ENCODE data around the gene NDE1.
"Not testable (repeated sequence)": the region's sequence is repeated elsewhere in the genome, so short reads cannot be mapped to it uniquely, and the experiment has no call there.

The NDE1 gene

DNA sequence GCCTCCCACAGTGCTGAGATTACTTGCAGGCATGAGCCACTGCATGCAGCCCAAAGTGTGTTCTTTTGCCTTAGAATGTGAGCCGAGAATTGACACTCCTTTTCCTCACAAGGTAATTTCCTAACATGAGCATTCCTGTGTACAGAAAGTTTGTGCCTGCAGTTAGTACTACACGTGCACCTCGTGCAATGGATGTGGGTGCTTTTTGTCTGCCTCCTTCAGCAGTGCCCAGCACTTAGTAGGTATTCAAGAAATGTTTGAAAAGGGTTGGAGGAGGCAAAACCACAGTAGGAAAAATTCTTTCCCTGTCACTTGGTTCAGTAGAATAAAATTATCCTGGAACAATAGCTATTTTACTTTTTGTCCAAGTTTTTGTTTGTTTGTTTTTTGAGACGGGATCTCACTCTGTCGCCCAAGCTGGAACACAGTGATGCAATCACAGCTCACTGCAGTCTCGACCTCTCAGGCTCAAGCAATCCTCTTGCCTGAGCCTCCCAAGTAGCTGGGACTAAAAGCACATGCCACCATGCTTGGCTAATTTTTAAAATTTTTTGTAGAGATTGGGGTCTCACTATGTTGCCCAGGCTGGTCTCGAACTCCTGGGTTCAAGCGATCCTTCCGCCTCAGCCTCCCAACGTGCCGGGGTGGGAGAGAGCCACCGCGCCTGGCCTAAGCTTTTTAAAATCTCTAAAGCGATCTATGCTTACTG lies 2.4 kb downstream of the NDE1 start:
- DNase-seq, result no peak

DNA sequence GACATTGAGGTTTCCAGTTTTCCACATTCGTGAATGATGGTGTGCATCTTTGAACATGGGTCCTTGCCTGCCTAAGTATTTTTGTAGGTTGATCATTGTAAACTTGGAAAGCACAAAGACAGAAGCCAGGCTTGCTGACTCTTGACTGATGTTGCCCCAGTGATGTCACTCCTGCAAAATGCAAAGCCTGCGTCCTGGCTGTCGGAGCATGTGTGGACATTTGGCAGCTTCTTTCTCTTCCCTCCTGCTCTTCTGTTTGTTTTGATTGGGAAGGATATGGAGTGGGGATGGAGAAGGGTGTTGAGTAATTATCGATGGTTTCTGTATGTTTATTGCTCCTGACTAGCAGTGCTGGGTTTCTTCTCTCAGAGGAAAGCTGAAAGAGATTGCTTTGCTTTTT lies 3.2 kb downstream of the NDE1 start:
- no peak for DNase-seq

DNA sequence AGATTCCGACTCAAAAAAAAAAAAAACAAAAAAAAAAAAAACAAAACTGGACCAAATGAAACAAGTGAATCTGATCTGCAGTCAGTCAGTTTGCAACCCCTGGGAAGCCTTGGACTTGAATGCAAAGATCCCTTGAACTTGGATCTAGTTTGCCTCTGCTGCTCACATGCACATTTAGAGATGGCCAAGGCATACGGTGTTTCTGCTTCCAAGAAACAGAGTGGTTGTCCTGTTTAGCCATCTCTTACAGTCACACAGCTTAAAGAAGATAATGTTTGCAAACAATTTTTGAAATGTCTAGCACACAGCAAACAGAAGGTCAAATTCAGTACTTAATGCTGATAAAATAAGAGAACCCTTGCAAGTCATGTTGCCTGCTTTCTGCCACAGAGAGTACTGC lies 4.5 kb downstream of the NDE1 start:
- DNase-seq, result no peak

DNA sequence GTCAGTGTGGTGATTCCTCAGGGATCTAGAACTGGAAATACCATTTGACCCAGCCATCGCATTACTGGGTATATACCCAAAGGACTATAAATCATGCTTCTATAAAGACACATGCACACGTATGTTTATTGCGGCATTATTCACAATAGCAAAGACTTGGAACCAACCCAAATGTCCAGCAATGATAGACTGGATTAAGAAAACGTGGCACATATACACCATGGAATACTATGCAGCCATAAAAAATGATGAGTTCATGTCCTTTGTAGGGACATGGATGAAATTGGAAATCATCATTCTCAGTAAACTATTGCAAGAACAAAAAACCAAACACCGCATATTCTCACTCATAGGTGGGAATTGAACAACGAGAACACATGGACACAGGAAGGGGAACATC lies 5.5 kb downstream of the NDE1 start:
- not testable (repeated sequence) for DNase-seq

DNA sequence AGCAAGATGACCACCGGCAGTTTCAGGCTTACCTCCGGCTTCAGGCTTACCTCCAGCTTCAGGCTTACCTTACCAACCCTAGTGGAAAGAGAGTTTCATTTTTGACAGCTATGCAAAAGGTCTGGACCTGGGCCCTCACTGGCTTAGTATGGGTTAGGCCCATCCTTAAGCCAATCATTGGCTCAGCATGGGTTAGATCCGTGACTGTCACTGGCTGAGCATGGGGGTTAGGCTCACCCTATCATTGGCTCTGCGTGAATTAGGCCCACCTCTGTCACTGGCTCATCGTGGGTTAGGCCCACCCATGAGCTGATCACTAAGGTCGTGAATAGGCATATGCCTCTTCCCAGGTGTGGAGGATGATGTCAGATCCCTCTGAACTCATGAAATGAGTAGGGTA lies 8.1 kb downstream of the NDE1 start:
- no peak for DNase-seq

DNA sequence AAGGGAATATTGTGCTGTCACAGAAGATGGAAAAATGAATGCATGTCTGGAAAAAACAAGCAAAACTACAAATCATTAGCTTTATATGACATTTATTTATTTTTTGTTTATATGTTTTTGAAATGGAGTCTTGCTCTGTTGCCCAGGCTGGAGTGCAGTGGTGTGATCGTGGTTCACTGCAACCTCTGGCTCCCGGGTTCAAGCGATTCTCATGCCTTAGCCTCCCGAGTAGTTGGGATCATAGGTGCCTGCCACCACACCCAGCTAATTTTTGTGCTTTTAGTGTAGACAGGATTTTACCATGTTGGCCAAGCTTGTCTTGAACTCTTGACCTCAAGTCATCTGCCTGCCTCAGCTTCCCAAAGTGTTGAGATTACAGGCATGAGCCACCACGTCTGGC lies 8.5 kb downstream of the NDE1 start:
- no peak for DNase-seq

DNA sequence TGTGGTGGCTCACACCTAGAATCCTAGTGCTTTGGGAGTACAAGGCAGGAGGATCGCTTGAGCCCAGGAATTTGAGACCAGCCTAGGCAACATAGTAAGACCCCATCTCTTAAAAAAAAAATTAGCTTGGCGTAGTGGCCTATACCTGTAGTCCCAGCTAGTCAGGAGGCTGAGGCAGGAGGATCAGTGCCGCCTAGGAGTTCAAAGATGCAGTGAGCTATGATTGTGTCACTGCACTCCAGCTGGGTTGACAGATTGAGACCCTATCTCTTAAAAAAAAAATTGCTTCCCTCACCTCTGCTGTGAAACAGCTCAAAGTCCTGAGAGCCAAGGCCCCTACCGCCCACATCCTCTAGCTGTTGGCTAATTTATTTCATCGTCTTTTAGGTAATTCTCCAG lies 10.2 kb downstream of the NDE1 start:
- no peak for DNase-seq

DNA sequence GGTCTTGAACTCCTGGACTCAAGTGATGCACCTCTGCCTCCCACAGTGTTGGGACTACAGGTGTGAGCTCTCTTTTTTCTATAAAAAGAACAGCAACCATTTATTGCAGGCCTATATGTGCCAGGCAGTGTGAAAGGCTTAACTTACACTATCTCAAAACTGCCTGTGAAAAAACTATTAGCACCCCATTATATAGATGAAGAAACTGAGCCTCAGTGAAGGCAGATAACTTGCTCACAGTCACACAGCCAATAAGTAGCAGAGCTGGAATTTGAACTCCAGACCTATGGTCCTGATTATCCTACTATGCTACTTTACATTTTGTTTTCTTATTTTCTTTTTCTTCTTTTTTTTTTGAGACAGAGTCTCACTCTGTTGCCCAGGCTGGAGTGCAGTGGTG lies 15.1 kb downstream of the NDE1 start:
- no peak for DNase-seq

DNA sequence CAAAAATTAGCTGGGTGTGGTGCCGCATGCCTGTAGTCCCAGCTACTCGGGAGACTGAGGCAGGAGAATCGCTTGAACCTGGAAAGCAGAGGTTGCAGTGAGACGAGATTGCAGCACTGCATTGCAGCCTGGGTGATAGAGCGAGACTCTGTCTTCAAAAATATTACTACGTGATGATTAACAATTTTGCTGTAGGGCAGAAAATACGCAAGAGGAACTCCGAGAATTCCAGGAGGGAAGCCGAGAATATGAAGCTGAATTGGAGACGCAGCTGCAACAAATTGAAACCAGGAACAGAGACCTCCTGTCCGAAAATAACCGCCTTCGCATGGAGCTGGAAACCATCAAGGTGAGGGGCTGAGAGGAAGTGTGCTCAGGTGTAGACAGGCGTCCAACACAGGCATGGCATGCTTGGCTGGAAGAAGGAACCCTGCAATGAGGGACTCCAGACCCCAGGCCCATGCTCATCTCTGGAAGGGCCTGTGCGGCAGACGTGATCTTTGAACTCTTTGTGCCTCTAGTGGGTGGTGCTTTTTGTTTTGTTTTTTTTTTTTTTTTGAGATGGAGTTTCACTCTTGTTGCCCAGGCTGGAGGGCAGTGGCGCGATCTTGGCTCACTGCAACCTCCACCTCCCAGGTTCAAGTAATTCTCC lies 17.2 kb downstream of the NDE1 start:
- DNase-seq, result no peak

DNA sequence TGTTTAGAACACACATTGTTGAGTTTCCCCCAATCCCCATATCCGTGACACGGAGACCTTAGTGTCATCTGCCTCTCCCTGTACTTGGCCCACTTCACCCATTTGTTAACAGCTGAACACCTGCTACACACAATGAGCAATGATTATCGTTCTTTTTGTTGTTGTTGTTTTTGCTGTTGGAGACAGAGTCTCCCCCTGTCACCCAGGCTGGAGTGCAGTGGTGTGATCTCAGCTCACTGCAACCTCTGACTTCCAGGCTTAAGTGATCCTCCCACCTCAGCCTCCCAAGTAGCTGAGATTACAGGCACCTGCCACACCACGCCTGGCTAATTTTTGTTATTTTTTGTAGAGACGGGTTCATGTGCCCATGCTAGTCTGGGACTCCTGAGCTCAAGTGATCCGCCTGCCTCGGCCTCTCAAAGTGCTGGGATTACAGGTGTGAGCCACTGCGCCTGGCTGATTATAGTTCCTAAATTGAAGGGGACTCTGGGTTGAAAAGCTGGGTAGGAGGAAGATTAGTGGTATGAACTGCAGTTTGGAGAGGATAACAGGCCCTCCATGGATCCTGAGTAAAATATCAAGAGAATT lies 21.6 kb downstream of the NDE1 start:
- no peak for DNase-seq

DNA sequence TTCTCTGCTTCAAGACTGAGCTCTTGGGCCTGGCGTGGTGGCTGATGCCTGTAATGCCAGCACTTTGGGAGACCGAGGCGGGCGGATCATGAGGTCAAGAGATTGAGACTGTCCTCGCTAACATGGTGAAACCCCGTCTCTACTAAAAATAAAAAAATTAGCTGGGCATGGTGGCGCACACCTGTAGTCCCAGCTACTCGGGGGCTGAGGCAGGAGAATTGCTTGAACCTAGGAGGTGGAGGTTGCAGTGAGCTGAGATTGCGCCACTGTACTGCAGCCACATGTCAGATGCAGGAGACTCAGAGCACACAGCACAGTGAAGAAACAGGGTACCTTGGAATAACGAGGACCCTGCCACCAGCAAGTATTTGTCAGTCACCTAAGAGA lies 22.1 kb downstream of the NDE1 start:
- not testable (repeated sequence) for DNase-seq

DNA sequence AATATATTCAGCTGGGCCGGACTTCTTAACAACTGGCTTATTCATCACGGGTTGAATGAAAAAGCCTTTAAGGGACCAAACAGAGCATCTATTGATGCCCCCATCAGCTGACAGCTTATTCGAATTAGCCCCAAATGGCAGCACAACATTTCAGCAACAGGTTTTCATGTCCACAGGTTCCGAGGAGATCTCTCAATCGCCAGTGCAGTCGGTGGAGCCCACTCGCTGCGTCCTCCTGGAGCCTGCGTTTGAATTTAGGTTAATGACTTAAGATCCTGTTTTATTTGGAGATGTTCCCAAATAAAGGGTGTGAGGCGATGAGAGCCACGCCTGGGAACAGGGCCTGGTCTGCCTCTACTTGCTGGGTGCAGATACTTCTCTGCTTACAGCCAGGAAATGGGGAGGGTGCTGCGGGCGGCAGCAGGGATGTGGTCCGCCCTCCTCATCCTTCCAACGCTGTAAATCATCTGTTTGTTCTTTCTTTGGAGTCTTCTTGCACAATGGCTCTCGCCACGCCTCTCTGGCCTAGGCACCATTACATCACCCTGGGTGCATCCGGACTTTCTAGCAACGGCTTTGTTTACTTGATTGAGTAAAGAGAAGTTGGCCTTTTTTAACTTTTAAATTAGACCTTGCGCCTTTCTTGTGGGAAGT lies 22.6 kb downstream of the NDE1 start:
- DNase-seq, result peak; percentile 94 to 95

DNA sequence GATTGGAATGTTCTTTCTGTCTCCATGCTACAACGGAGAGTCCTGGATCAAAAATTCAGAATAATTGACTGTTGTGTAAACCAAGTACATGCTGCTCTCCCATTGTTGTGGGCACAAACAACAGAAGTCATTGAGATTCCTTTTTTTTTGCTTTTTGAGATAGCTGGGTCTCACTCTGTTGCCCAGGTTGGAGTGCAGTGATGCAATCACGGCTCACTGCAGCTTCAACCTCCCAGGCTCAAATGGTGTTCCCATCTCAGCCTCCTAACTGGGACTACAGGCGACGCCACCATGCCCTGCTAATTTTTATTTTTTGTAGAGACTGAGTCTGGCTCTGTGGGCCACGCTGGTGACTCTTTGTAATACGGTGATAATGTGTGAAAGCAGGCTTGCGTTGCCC lies 24.5 kb downstream of the NDE1 start:
- no peak for DNase-seq

DNA sequence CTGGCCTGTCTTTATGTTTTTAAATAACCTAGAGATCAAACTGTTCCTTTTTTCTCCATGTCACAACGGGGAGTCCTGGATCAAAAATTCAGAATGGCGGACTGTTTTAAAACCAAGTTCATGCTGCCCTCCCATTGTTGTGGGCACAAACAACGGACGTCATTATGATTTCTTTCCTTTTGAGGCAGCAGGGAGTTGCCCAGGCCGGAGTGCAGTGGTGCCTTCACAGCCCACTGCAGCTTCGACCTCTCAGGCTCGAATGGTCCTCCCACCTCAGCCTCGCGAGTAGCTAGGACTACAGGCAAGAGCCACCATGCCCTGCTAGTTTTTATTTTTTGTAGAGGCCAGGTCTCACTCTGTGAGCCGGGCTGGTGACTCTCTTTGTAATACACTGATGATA lies 26.5 kb downstream of the NDE1 start:
- DNase-seq, result no peak

DNA sequence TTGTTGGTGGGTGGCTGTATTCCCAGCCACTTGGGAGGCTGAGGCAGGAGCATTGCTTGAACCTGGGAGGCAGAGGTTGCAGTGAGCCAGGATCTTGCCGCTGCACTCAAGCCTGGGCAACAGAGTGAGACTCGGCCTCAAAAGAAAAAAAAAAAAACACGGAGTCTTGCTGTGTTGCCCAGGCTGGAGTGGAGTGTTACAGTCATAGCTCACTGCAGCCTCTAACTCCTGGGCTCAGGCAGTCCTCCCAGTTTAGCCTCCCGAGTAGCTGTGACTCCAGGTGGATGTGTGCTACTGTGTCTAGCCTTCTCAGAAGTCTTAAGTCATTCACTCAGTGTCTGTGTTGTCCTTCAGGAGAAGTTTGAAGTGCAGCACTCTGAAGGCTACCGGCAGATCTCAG lies 27.4 kb downstream of the NDE1 start:
- no peak for DNase-seq

DNA sequence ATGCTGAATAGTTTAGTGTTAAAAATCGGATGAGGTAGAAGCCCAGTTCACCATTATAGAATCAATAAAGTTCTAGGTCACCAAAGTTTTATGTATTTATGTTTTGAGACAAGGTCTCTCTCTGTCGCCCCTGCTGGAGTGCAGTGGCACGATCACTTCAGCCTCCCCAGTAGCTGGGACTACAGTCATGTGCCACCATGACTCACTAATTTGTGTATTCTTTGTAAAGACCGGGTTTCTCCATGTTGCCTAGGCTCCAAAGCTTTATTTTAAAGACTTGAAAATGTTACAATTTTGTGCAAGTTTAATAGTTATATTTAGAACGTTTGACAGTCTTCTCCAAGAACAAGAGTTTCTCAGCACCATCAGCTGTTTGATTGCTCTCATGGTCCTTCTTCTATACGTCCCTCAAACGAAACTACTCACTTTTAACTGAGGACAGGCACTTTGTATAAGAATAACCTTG lies 32.1 kb downstream of the NDE1 start:
- peak; percentile 84 to 90 for DNase-seq

DNA sequence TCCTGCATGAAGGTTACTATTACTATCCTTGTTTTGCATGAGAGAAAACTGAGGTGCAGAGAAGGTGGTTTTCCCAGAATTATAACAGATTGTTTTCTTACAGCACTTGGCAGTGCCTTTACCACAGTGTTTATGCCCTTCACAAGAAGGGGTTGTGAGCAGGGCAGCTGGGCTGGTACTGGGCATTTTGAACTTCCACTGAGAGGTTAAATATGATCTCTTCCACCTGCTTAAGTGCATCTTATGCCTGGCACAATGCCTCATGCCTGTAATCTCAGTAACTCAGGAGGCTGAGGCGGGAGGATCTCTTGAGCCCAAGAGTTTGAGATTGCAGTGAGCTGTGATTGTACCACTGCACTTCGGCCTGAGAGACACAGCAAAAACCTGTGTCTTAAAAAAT lies 36.2 kb downstream of the NDE1 start:
- no peak for DNase-seq

DNA sequence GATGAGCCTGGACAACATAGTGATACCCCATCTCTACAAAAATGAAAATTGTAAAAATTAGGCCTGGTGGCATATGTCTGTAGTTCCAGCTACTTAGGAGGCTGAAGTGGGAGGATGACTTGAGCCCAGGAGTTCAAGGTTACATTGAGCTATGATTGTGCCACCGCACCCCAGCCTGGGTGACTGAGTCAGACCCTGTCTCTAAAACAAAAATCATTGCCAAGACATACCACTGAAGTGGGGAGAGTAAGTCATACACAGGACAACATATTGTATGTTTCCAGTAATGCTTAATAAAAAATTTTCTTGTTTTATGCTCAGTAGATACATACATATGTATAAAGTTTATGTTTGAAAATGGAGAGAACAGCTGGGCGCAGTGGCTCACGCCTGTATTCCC lies 39.2 kb downstream of the NDE1 start:
- DNase-seq, result no peak

DNA sequence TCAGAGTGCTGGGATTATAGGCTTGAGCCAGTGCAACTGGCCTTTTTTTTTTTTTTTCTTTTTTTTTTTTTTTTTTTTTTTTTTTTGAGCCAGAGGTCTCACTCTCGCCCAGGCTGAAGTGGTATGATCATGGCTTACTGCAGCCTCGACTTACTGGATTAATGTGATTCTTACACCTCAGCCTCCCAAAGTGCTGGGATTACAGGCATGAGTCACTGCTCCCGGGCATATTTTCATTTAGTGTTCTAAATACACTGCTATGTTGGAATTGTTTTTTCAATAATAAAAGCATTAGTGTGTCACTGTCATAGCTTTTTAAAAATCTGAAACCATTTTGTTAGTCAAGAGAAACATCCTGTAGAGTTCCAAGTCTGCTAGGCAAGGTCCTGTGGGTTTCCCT lies 40.3 kb downstream of the NDE1 start:
- no peak for DNase-seq

DNA sequence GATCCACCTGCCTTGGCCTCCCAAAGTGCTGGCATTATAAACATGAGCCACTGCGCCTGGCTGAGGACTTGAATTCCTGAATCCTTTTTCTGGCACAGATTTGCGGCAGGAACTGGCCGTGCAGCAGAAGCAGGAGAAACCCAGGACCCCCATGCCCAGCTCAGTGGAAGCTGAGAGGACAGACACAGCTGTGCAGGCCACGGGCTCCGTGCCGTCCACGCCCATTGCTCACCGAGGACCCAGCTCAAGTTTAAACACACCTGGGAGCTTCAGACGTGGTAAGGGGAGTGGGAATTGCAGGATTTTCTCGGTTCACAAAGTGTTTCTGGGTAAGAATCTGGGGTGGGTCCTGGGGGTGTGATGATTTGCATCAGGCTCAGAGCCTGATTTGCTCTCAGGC lies 41.0 kb downstream of the NDE1 start:
- DNase-seq, result no peak

DNA sequence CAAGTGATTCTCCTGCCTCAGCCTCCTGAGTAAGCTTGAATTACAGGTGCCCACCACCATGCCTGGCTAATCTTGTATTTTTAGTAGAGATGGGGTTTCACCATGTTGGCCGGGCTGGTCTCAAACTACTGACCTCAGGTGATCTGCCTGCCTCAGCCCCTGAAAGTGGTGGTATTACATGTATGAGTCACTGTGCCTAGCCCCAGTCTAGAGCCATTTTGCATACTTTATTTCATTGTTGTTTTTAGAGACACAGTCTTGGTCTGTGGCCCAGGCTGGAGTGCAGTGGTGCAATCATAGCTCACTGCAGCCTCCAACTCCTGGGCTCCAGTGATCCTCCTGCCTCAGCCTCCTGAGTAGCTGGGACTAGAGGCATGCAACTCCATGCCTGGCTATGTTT lies 42.5 kb downstream of the NDE1 start:
- DNase-seq, result not testable (repeated sequence)

DNA sequence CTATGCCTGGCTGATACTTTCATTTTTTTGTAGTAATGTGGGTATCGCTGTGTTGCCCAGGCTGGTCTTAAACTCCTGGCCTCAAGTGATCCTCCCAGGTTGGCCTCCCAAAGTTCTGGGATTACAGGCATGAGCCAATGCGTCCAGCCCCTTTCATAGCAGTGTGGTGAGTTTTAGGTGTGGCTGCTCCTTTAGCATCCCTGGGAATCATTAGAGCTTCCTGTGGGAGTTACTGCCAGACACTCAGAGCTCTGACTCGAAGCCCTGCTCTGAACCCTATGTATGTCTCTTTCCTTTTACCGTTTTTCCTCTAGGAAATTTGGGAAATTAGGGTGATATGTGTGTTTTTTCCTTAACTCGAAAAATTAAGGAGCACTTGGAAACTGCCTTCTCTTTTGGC lies 44.5 kb downstream of the NDE1 start:
- no peak for DNase-seq

DNA sequence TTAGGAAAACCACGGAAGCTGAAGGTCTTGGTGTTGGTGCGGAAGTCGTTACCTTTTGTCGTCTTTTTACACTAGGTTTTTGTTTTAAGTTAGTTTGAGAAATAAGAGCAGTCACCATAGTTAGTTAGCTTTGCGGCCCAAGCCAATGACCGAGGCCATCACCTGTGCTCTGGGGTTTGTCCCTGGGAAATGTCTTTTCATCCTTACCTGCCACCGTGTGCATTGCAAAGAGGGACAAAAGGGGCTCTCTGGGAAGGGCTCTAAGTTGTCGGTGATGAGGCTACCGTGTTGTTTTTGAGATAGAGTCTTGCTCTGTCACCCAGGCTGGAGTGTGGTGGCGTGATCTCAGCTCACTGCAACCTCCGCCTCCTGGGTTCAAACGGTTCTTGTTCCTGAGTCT lies 49.8 kb downstream of the NDE1 start:
- no peak for DNase-seq

DNA sequence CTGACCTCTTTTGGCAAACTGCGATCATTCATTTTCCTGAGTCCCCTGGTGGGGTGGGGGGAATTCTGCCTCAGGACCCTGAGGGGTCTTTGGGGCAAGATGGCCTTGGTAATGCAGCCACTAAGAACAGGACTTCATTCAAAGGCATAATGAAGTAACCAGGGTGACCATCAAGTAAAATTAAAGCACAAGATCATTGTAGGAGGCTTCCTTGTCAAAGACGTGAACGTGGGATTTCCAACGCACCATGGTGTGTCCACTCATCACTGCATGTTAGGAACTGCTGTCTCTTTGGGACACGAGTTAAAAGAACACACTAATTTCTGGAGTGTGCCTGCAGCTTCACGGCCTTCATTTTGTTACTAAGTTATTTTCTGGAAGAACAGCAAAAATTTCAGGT lies 51.3 kb downstream of the NDE1 start:
- no peak for DNase-seq

Measured in inflammatory macrophage treated with lipopolysaccharide for 1 hour (primary cell).